Measurements from ENCODE around the gene CPN2. TPM values are rescaled to one million over a fixed set of nuclear protein-coding genes. Genes with fewer than 3 reads are reported as not detected.

CPN2 gene
- total RNA-seq, 2 donors from 2014 or later = 0.15 TPM; not detected in 1

DNA sequence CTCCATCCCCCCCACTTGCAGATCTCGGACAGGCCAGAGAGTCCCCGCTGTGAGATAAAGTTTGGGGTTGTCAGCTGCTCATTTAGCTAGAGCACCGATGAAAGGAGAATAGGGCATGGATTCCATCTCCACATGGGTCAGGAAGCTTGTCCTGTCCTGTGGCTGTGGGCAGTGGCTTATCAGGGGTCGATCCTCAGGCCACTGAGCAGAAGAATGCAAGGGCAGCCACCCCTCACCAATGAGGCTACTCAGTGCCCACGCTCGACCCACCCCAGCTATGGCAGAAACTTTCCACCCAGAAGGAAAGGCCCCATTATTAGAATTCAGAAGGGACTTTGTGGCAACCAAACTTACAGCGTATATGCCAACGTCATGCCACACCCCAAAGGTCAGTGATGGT lies 43.3 kb downstream of the CPN2 start:
- no peak overlapping the region for H3K9ac ChIP-seq (ENCODE audit: low read depth in 2 of 2, low read length in 2 of 2)
- H3K4me3 ChIP-seq = no peak overlapping the region
- no peak overlapping the region for H3K27ac ChIP-seq
- no peaks in the 10 kb centered on the region for H3K36me3 ChIP-seq
- H3K4me1 ChIP-seq = no peaks in the 10 kb centered on the region
- TF ChIP-seq, protein P1, sequence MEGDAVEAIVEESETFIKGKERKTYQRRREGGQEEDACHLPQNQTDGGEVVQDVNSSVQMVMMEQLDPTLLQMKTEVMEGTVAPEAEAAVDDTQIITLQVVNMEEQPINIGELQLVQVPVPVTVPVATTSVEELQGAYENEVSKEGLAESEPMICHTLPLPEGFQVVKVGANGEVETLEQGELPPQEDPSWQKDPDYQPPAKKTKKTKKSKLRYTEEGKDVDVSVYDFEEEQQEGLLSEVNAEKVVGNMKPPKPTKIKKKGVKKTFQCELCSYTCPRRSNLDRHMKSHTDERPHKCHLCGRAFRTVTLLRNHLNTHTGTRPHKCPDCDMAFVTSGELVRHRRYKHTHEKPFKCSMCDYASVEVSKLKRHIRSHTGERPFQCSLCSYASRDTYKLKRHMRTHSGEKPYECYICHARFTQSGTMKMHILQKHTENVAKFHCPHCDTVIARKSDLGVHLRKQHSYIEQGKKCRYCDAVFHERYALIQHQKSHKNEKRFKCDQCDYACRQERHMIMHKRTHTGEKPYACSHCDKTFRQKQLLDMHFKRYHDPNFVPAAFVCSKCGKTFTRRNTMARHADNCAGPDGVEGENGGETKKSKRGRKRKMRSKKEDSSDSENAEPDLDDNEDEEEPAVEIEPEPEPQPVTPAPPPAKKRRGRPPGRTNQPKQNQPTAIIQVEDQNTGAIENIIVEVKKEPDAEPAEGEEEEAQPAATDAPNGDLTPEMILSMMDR (IDR thresholded peaks at IDR 0.05) = no peak
- H3K27me3 ChIP-seq = no peaks in the 10 kb centered on the region
- no peak for DNase-seq
- H3K9me3 ChIP-seq = no peaks in the 10 kb centered on the region
- intact Hi-C loops (cut with DNase I) = no loop called here

GRCh38 chr3:194306771-194307640 lies 44.1 kb downstream of the CPN2 start:
- Histone ChIP-seq H3K4me3 (no peak overlapping the region), H3K4me1 (no peaks in the 10 kb centered on the region), H3K9me3 (no peaks in the 10 kb centered on the region), H3K27ac (no peak overlapping the region), H3K36me3 (no peaks in the 10 kb centered on the region), H3K27me3 (no peaks in the 10 kb centered on the region), H3K9ac (ENCODE audit: low read depth in 2 of 2, low read length in 2 of 2) (no peak overlapping the region)
- intact Hi-C loops (cut with DNase I) = no loop called here
- TF ChIP-seq, protein P1 (IDR thresholded peaks at IDR 0.05) = no peak
- no peak for DNase-seq

GRCh38 chr3:194306109-194306686 lies 44.9 kb downstream of the CPN2 start:
- TF ChIP-seq, protein P1 (IDR thresholded peaks at IDR 0.05) = no peak
- H3K9ac ChIP-seq (ENCODE audit: low read depth in 2 of 2, low read length in 2 of 2) = no peak overlapping the region
- intact Hi-C loops (cut with DNase I) = no loop called here
- H3K27ac ChIP-seq = no peak overlapping the region
- no peaks in the 10 kb centered on the region for H3K9me3 ChIP-seq
- H3K36me3 ChIP-seq = no peaks in the 10 kb centered on the region
- DNase-seq = no peak
- no peak overlapping the region for H3K4me3 ChIP-seq
- H3K4me1 ChIP-seq = no peaks in the 10 kb centered on the region
- H3K27me3 ChIP-seq = no peaks in the 10 kb centered on the region

DNA sequence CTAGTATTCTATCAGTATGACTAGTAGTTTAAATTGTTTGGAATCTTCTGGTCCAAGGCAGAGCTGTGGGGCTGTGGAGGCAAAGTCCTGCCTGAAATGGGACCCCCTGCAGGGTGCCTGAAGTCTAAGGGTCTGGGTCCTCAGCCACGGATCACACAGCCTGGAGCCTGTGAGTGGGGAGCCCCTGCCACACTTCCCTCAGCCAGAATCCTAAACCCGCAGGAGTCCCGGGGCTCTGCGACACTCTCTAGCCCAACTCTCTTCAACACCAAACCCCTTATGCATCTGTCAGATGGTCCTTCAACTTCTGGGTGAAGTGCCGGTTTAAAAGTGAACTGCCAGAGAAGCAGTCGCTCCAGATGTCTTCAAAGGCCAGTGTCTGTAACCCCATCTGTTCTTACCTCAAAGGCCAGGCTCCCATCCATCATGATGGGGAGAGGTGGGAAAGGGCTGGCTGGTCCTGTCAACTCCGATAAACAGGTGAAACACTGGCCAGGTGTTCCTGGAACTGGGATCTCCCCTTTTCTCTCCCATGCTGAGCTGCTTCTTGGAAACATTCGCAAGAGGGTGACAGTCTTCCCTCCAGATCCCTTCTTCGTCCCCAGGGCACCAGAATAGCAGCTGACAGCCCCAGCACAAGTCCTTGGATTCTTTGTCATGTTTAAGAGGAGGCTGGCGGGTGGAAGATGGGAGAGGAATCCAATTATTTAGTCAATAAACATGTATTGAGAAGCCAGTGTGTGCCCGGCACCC lies 45.6 kb downstream of the CPN2 start:
- Histone ChIP-seq H3K27me3 (no peaks in the 10 kb centered on the region), H3K4me3 (no peak overlapping the region), H3K9me3 (no peaks in the 10 kb centered on the region), H3K27ac (no peak overlapping the region), H3K36me3 (no peaks in the 10 kb centered on the region), H3K4me1 (no peaks in the 10 kb centered on the region), H3K9ac (ENCODE audit: low read depth in 2 of 2, low read length in 2 of 2) (no peak overlapping the region)
- TF ChIP-seq, protein P1 (IDR thresholded peaks at IDR 0.05) = no peak
- DNase-seq = no peak
- intact Hi-C loops (cut with DNase I) = no loop called here

DNA sequence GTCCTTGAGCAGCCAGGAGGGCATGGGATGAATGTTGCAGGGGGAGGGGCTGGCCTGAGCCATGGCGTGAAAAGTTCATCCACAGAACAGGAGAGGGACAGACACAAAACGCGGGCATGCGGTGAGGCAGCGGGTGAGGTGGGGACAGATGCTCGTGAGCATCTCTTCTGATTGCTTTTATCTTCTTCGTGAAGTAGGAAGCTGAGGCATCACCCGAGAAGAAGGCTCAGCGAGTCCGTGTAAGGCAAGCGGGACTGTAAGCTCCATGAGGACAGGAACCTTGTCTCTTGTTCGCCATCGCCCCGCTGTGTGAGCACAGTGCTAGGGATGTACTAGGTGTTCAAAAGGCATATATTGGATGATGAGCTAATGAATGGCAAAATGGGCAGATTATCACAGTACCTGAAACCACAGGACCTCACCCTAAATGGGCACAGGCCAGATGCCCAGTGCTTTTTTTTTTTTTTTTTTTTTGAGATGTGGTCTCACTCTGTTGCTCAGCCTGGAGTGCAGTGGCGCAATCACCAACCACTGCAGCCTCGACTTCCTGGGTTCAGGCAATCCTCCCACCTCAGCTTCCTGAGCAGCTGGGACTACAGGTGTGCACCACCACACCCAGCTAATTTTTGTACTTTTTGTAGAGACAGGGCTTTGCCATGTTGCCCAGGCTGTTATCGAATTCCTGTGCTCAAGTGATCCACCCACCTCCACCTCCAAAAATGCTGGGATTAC lies 46.8 kb downstream of the CPN2 start:
- Histone ChIP-seq H3K27ac (no peak overlapping the region), H3K9me3 (no peaks in the 10 kb centered on the region), H3K4me1 (no peaks in the 10 kb centered on the region), H3K36me3 (no peaks in the 10 kb centered on the region), H3K4me3 (no peak overlapping the region), H3K27me3 (no peaks in the 10 kb centered on the region), H3K9ac (ENCODE audit: low read depth in 2 of 2, low read length in 2 of 2) (no peak overlapping the region)
- intact Hi-C loops (cut with DNase I) = no loop called here
- DNase-seq = no peak
- TF ChIP-seq, protein P1 (IDR thresholded peaks at IDR 0.05) = no peak

Measured in colonic mucosa (tissue), 4 donors.